ENCODE measurements around the gene COA6.

DNA sequence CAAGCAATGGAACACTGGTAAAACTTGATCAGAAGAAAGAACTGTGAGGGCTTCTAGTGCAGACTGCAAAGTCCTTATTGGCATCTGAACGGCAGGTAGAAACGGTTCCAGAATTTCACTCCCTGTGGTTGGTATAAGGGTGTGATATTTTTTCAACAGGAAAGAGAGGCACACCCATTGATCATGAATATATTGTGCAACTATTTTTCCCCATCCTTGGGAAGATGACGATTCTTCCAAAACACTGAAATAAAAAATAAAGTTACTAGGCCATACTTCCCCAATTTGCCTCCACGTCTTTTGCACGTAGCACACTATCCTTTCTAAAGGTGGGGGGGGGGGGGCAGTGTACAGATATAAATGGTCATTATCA is 56.2 kb downstream of the COA6 start:
- TF ChIP-seq TCF7 (CRISPR knock-in tag; IDR thresholded peaks at IDR 0.05; ENCODE audit: low read depth) (no peak), ZNF121 (CRISPR knock-in tag; IDR thresholded peaks at IDR 0.05) (no peak), JUN (CRISPR knock-in tag; IDR thresholded peaks at IDR 0.05) (no peak), ESRRA (CRISPR knock-in tag; IDR thresholded peaks at IDR 0.05; ENCODE audit: borderline replicate concordance) (no peak), ZNF219 (CRISPR knock-in tag; IDR thresholded peaks at IDR 0.05; ENCODE audit: borderline replicate concordance) (no peak), SP1 (CRISPR knock-in tag; conservative IDR thresholded peaks at IDR 0.05) (no peak), ZNF232 (CRISPR knock-in tag; IDR thresholded peaks at IDR 0.05) (no peak), CREB1 (CRISPR knock-in tag; IDR thresholded peaks at IDR 0.05) (no peak)
- TF ChIP-seq, protein P1, sequence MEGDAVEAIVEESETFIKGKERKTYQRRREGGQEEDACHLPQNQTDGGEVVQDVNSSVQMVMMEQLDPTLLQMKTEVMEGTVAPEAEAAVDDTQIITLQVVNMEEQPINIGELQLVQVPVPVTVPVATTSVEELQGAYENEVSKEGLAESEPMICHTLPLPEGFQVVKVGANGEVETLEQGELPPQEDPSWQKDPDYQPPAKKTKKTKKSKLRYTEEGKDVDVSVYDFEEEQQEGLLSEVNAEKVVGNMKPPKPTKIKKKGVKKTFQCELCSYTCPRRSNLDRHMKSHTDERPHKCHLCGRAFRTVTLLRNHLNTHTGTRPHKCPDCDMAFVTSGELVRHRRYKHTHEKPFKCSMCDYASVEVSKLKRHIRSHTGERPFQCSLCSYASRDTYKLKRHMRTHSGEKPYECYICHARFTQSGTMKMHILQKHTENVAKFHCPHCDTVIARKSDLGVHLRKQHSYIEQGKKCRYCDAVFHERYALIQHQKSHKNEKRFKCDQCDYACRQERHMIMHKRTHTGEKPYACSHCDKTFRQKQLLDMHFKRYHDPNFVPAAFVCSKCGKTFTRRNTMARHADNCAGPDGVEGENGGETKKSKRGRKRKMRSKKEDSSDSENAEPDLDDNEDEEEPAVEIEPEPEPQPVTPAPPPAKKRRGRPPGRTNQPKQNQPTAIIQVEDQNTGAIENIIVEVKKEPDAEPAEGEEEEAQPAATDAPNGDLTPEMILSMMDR (IDR thresholded peaks at IDR 0.05) = no peak

Data from WTC11 (cell line).